H1 (cell line): Measurements from ENCODE around the gene KIF26A. TPM values are rescaled to one million over a fixed set of nuclear protein-coding genes. Genes with fewer than 3 reads are reported as not detected.

Experiments used
- HDAC2 ChIP-seq, 2 experiments: fragments of 300-600 bp in 1 of 2; sonication (generic) in 1 of 2; IDR thresholded peaks; 2 replicates each; pipeline ENCODE4 v1.6.1; 2011 to 2012; ENCODE audit warnings: low read depth in 2 of 2, low read length in 2 of 2, mild to moderate bottlenecking in 2 of 2, moderate library complexity in 2 of 2, borderline replicate concordance in 1 of 2, inconsistent platforms in 1 of 2
- MAFK ChIP-seq: IDR thresholded peaks from 2 replicates; pipeline ENCODE4 v1.6.1; 2012; ENCODE audit warnings: low read depth, mild to moderate bottlenecking, improper control_type of control experiment, low read length
- polyA plus RNA-seq, 7 experiments: library from polyadenylated mRNA; depleted of rRNA in 3 of 7; stranded (reverse) in 5 of 7; unstranded in 2 of 7; fragments of >200 nt in 5 of 7; fragments of 200-250 nt in 2 of 7; gene quantifications; 1 replicate in 5 of 7; 2 replicates in 1 of 7; 4 replicates in 1 of 7; pipeline versions ENCODE4 v1.2.1 to v1.2.3, GENCODE V29; 2011 to 2013; ENCODE audit warnings: missing spikeins in 2 of 7, mixed read lengths in 2 of 7
- total RNA-seq: library from RNA; stranded (reverse); fragmentation: NEBNext Ultra II Directional; extraction: Animal tissue kit (Norgen Biotek cat#: 25700); gene quantifications from 2 replicates; pipeline ENCODE4 v1.2.1, GENCODE V29; 2021

The KIF26A gene
- total and polyA plus RNA-seq, 2 of the 8 experiments (the other 6 are each of a cell fraction or from before 2014, with no cell fraction given), result 11.5 to 41.6 TPM

DNA sequence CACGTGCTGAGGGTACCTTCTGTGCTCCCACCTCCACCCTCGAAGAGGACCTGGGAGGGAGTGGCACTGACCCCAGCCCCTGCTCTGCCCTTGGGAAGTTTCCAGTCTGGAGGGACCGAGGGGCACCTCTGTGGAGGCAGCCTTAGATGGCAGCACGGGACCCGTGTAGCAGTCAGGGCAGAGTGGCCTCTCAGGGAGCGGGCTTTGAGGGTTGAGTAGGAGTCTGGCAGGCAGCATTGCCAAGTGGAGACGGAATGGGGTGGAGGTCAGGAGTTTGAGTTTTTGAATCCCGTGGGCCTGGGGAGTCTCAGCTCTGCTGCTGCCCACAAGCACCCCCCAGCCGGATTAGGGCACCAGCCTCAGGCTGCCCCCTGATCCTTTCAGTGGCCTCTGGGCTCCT lies 21.6 kb downstream of the KIF26A start (continued):
- TF ChIP-seq MAFK (no peak), HDAC2 (IDR thresholded peaks at IDR 0.05; ENCODE audit: borderline replicate concordance in 1 of 2, low read depth in 2 of 2, low read length in 2 of 2) (no peak)
- TF ChIP-seq, all 59 proteins: peak for 0
